H9 (cell line): ENCODE data around the gene KCTD12. TPM values are rescaled to one million over a fixed set of nuclear protein-coding genes. Genes with fewer than 3 reads are reported as not detected.

Source experiments
- DNase-seq: peaks from one replicate; pipeline ENCODE4 v3.0.0-alpha.2; 2017
- H2AFZ ChIP-seq: one replicate; pipeline ENCODE4 v1.6.1; 2013; ENCODE audit warnings: mild to moderate bottlenecking, low read length, control low read depth, moderate library complexity
- H2AK5ac ChIP-seq: 2 replicates; pipeline ENCODE4 v1.6.1; 2013; ENCODE audit warnings: low read length, control low read depth, mixed read lengths; ENCODE audit not compliant: insufficient read length
- H2BK120ac ChIP-seq: one replicate; pipeline ENCODE4 v1.6.1; 2013; ENCODE audit warnings: low read depth, mild to moderate bottlenecking, low read length, control low read depth, inconsistent platforms; ENCODE audit not compliant: poor library complexity, severe bottlenecking
- H2BK12ac ChIP-seq: 2 replicates; pipeline ENCODE4 v1.6.1; 2013; ENCODE audit warnings: low read length, control low read depth, mixed read lengths, low read depth; ENCODE audit not compliant: insufficient read length
- H2BK15ac ChIP-seq: 2 replicates; pipeline ENCODE4 v1.6.1; 2013; ENCODE audit warnings: low read depth, low read length, control low read depth
- H2BK20ac ChIP-seq: one replicate; pipeline ENCODE4 v1.6.1; 2013; ENCODE audit warnings: low read depth, mild to moderate bottlenecking, low read length, control low read depth, inconsistent platforms; ENCODE audit not compliant: poor library complexity, severe bottlenecking
- H2BK5ac ChIP-seq: 2 replicates; pipeline ENCODE4 v1.6.1; 2013; ENCODE audit warnings: low read length, control low read depth, mixed read lengths; ENCODE audit not compliant: insufficient read length
- H3K14ac ChIP-seq: 2 replicates; pipeline ENCODE4 v1.6.1; 2013; ENCODE audit warnings: low read length, control low read depth; ENCODE audit not compliant: insufficient read depth
- H3K18ac ChIP-seq: 2 replicates; pipeline ENCODE4 v1.6.1; 2013; ENCODE audit warnings: low read depth, mild to moderate bottlenecking, mixed read lengths, low read length, control low read depth; ENCODE audit not compliant: insufficient read length
- H3K23ac ChIP-seq: 2 replicates; pipeline ENCODE4 v1.6.1; 2013; ENCODE audit warnings: low read length, control low read depth, mixed read lengths, low read depth; ENCODE audit not compliant: insufficient read length
- H3K23me2 ChIP-seq: 2 replicates; pipeline ENCODE4 v1.6.1; 2013; ENCODE audit warnings: low read depth, mild to moderate bottlenecking, mixed read lengths, low read length, control low read depth; ENCODE audit not compliant: insufficient read length, poor library complexity, severe bottlenecking
- H3K27ac ChIP-seq: 2 replicates; pipeline ENCODE4 v1.5.1; 2013; ENCODE audit warnings: low read length, control low read depth, mixed read lengths, low read depth; ENCODE audit not compliant: insufficient read length
- H3K27me3 ChIP-seq: 2 replicates; pipeline ENCODE4 v1.6.1; 2013; ENCODE audit warnings: low read length, control low read depth, inconsistent platforms; ENCODE audit not compliant: insufficient read depth
- H3K4ac ChIP-seq: 2 replicates; pipeline ENCODE4 v1.6.1; 2013; ENCODE audit warnings: low read depth, mild to moderate bottlenecking, control low read depth, inconsistent platforms, low read length, moderate library complexity
- H3K4me1 ChIP-seq: 2 replicates; pipeline ENCODE4 v1.6.1; 2013; ENCODE audit warnings: low read length, control low read depth, inconsistent platforms; ENCODE audit not compliant: insufficient read depth
- H3K4me2 ChIP-seq: 2 replicates; pipeline ENCODE4 v1.6.1; 2013; ENCODE audit warnings: low read length, control low read depth, mixed read lengths; ENCODE audit not compliant: insufficient read length, insufficient read depth
- H3K56ac ChIP-seq: 2 replicates; pipeline ENCODE4 v1.6.1; 2013; ENCODE audit warnings: low read depth, mild to moderate bottlenecking, mixed read lengths, low read length, control low read depth; ENCODE audit not compliant: insufficient read length
- H3K79me1 ChIP-seq: 2 replicates; pipeline ENCODE4 v1.6.1; 2013; ENCODE audit warnings: low read depth, mild to moderate bottlenecking, moderate library complexity, low read length, control low read depth, inconsistent platforms; ENCODE audit not compliant: insufficient read depth, poor library complexity, severe bottlenecking
- H3K79me2 ChIP-seq: 2 replicates; pipeline ENCODE4 v1.6.1; 2013; ENCODE audit warnings: low read length, control low read depth, inconsistent platforms; ENCODE audit not compliant: insufficient read depth
- H3K9ac ChIP-seq: 2 replicates; pipeline ENCODE4 v1.6.1; 2013; ENCODE audit warnings: low read length, control low read depth, mixed read lengths; ENCODE audit not compliant: insufficient read length; ENCODE audit errors: extremely low read depth
- H3K9me3 ChIP-seq: one replicate; pipeline ENCODE4 v1.6.1; 2013; ENCODE audit warnings: low read depth, low read length, inconsistent platforms; ENCODE audit not compliant: control insufficient read depth
- H3T11ph ChIP-seq: one replicate; pipeline ENCODE4 v1.6.1; 2013; ENCODE audit warnings: mild to moderate bottlenecking, low read length, control low read depth, inconsistent platforms
- H4K20me1 ChIP-seq: one replicate; pipeline ENCODE4 v1.6.1; 2013; ENCODE audit not compliant: control insufficient read depth, insufficient read length, insufficient read depth
- H4K5ac ChIP-seq: 2 replicates; pipeline ENCODE4 v1.6.1; 2013; ENCODE audit warnings: low read depth, mild to moderate bottlenecking, mixed read lengths, low read length, control low read depth; ENCODE audit not compliant: insufficient read length
- H4K8ac ChIP-seq: replicated peaks from 2 replicates; pipeline ENCODE4 v1.6.1; 2013; ENCODE audit warnings: low read length, control low read depth, mixed read lengths, low read depth; ENCODE audit not compliant: insufficient read length
- H4K91ac ChIP-seq: 2 replicates; pipeline ENCODE4 v1.6.1; 2013; ENCODE audit warnings: low read depth, mild to moderate bottlenecking, moderate library complexity, mixed read lengths, low read length, control low read depth; ENCODE audit not compliant: insufficient read length
- H3K27ac Mint-ChIP-seq, 3 experiments: 2 replicates in 2 of 3; 3 replicates in 1 of 3; pipeline ENCODE4 v1.8.0; 2020 to 2021; ENCODE audit warnings: mixed read lengths in 3 of 3, mild to moderate bottlenecking in 1 of 3, moderate library complexity in 1 of 3
- H3K27me3 Mint-ChIP-seq: 2 replicates; pipeline ENCODE4 v1.8.0; 2021; ENCODE audit warnings: low read depth, mild to moderate bottlenecking, moderate library complexity, mixed read lengths
- H3K36me3 Mint-ChIP-seq, 3 experiments: 2 replicates in 2 of 3; 3 replicates in 1 of 3; pipeline ENCODE4 v1.8.0; 2020 to 2021; ENCODE audit warnings: low read depth in 3 of 3, mixed read lengths in 3 of 3; ENCODE audit not compliant: insufficient read depth in 1 of 3
- H3K4me1 Mint-ChIP-seq, 2 experiments: 2 replicates each; pipeline ENCODE4 v1.8.0; 2020; ENCODE audit warnings: mixed read lengths in 2 of 2
- H3K4me3 Mint-ChIP-seq, 2 experiments: 2 replicates in 1 of 2; 3 replicates in 1 of 2; pipeline ENCODE4 v1.8.0; 2020 to 2021; ENCODE audit warnings: mild to moderate bottlenecking in 2 of 2, mixed read lengths in 2 of 2, moderate library complexity in 1 of 2
- H3K9me3 Mint-ChIP-seq, 2 experiments: 2 replicates in 1 of 2; 3 replicates in 1 of 2; pipeline ENCODE4 v1.8.0; 2020; ENCODE audit warnings: mild to moderate bottlenecking in 2 of 2, mixed read lengths in 2 of 2, moderate library complexity in 1 of 2
- WGBS: extraction: QIAGEN DNeasy Blood & Tissue Kit; methylation state at CpG from one replicate; pipeline ENCODE4 v1.1.7; 2013; ENCODE audit warnings: missing lambda C conversion rate, low lambda C conversion rate, mixed read lengths; ENCODE audit not compliant: insufficient read length; ENCODE audit errors: extremely low coverage; 5-methylcytosine and 5-hydroxymethylcytosine counted together
- total RNA-seq: library from RNA; stranded (reverse); gene quantifications from 2 replicates; pipeline ENCODE4 v1.2.1, GENCODE V29; 2021
- TF ChIP-seq, protein P1 (sequence below): fragments of 200-600 bp; sonication (generic); conservative IDR thresholded peaks from 3 replicates; pipeline ENCODE4 v1.8.0; 2021; ENCODE audit warnings: antibody characterized with exemption, mild to moderate bottlenecking

The KCTD12 gene
- total RNA-seq, 1 experiment from 2014 or later: 3.4 TPM

DNA sequence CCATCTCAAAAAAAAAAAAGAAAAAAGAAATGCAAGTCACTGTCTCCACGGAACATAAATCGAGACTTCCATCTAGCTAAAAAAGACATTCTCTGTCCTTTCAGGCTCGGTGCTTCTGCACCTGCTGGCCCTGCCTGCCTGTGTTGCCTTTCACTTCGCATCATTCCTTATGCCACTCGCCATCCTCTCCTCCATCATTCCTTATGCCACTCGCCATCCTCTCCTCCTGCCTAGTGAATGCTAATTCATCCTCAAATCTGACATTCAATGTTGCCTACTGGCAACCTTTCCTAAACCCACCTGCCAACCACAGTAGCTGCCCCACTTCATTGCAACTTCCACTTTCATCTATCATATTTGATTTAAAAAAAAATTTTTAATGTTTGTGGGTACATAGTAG, 36.7 kb downstream of the KCTD12 start:
- no peak overlapping the region for H2AFZ ChIP-seq
- H3K4ac ChIP-seq: no peak overlapping the region
- no peak overlapping the region for H4K8ac ChIP-seq
- H3K4me1 ChIP-seq: no peaks in the 10 kb centered on the region
- H3K4me2 ChIP-seq: no peak overlapping the region
- H3K56ac ChIP-seq: no peak overlapping the region
- no peaks in the 10 kb centered on the region for H3K9me3 Mint-ChIP-seq
- H3K18ac ChIP-seq: no peak overlapping the region
- H3K23ac ChIP-seq: no peak overlapping the region
- H4K20me1 ChIP-seq: no peaks in the 10 kb centered on the region
- H3K27me3 Mint-ChIP-seq: no peaks in the 10 kb centered on the region; the same call in 1 of the 2 replicates
- H3K14ac ChIP-seq: no peak overlapping the region
- H3K4me1 Mint-ChIP-seq: no peaks in the 10 kb centered on the region
- H4K5ac ChIP-seq: no peak overlapping the region
- H2BK5ac ChIP-seq: no peak overlapping the region
- H3K27me3 ChIP-seq: no peaks in the 10 kb centered on the region
- no peak overlapping the region for H2BK12ac ChIP-seq
- no peak overlapping the region for H2BK15ac ChIP-seq
- no peaks in the 10 kb centered on the region for H3K79me2 ChIP-seq
- no peak overlapping the region for H2BK120ac ChIP-seq
- no peak overlapping the region for H3K27ac ChIP-seq
- H3T11ph ChIP-seq: no peak overlapping the region
- no peaks in the 10 kb centered on the region for H3K79me1 ChIP-seq
- TF ChIP-seq, protein P1, sequence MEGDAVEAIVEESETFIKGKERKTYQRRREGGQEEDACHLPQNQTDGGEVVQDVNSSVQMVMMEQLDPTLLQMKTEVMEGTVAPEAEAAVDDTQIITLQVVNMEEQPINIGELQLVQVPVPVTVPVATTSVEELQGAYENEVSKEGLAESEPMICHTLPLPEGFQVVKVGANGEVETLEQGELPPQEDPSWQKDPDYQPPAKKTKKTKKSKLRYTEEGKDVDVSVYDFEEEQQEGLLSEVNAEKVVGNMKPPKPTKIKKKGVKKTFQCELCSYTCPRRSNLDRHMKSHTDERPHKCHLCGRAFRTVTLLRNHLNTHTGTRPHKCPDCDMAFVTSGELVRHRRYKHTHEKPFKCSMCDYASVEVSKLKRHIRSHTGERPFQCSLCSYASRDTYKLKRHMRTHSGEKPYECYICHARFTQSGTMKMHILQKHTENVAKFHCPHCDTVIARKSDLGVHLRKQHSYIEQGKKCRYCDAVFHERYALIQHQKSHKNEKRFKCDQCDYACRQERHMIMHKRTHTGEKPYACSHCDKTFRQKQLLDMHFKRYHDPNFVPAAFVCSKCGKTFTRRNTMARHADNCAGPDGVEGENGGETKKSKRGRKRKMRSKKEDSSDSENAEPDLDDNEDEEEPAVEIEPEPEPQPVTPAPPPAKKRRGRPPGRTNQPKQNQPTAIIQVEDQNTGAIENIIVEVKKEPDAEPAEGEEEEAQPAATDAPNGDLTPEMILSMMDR: no peak
- peak overlapping the region in 1 of 3 experiments; percentile 54; a peak in 2 of 7 replicates for H3K27ac Mint-ChIP-seq
- H3K9me3 ChIP-seq: no peaks in the 10 kb centered on the region
- no peak overlapping the region for H3K9ac ChIP-seq
- WGBS: no CpG with 5 or more reads among the region's 6 CpGs
- no peak overlapping the region for H2AK5ac ChIP-seq
- no peak overlapping the region for H2BK20ac ChIP-seq
- H4K91ac ChIP-seq: no peak overlapping the region
- H3K23me2 ChIP-seq: no peaks in the 10 kb centered on the region
- DNase-seq: no peak
- H3K4me3 Mint-ChIP-seq: no peak overlapping the region
- no peaks in the 10 kb centered on the region for H3K36me3 Mint-ChIP-seq
